Rectal smooth muscle tissue (tissue), 1 donor: ENCODE data around the gene CARD19.

Source experiments
- H3K27ac ChIP-seq: one replicate; pipeline ENCODE4 v1.7.0; 2013; ENCODE audit warnings: low read depth, low read length, inconsistent platforms
- H3K27me3 ChIP-seq: one replicate; pipeline ENCODE4 v1.7.0; 2013; ENCODE audit warnings: low read length; ENCODE audit not compliant: control insufficient read depth, insufficient read depth
- H3K36me3 ChIP-seq: one replicate; pipeline ENCODE4 v1.7.0; 2013; ENCODE audit warnings: low read length; ENCODE audit not compliant: control insufficient read depth, insufficient read depth
- H3K4me1 ChIP-seq: one replicate; pipeline ENCODE4 v1.7.0; 2013; ENCODE audit warnings: low read length; ENCODE audit not compliant: control insufficient read depth, insufficient read depth
- H3K4me3 ChIP-seq: one replicate; pipeline ENCODE4 v1.7.0; 2013; ENCODE audit warnings: low read length
- H3K9ac ChIP-seq: one replicate; pipeline ENCODE4 v1.7.0; 2013; ENCODE audit warnings: low read length

The CARD19 gene

GRCh38 chr9:93058355-93059010, 37.5 kb upstream of the CARD19 start, which contains the start of gene SUSD3:
SUSD3 (plus strand) TSS chr9:93058701; CDS start chr9:93058743, 42 bp downstream.
- Histone ChIP-seq H3K4me3 (peak within 1 kb of the TSS; percentile 54), H3K27me3 (no peaks in the 10 kb centered on the region), H3K9ac (no peak within 1 kb of the TSS), H3K36me3 (no peaks in the 10 kb centered on the region), H3K27ac (no peak within 1 kb of the TSS), H3K4me1 (no peaks in the 10 kb centered on the region)

DNA sequence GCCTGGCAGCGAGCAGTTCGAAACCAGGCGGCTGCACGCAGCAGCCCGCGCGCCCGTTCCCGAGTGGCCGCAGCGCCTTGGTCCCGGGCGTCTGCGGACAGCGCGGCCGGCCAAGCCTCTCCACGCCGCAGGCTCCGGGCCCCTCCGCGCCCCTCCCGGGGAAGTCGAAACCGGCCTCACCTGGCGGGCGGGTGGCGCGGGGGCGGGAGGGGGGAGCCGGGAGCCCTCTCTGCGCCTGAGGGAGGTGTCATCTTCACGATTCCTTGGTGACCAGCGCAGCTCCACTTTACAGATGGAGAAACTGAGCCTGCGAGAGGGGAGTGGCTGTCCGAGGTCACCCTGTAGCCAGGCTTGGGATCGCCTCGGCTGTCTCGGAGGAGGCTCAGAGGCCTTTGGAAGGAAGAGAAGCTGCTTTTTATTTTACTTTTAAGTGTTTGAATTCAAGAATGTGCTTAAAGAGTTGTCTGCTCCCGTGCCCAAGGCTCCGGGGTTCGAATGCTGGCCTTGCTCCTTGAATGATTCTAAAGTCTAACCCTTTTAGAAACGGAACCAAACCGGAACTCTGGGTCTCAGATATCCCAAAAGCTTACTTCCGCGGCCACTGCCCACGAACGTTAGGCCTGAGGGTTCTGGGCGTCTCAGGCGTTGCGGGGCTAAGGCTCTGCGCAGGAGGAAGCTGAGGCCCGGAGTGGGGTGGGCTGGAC, 36.9 kb upstream of the CARD19 start:
- Histone ChIP-seq H3K4me3 (peak overlapping the region; percentile 54), H3K27me3 (no peaks in the 10 kb centered on the region), H3K9ac (no peak overlapping the region), H3K36me3 (no peaks in the 10 kb centered on the region), H3K4me1 (no peaks in the 10 kb centered on the region), H3K27ac (no peak overlapping the region)

GRCh38 chr9:93059715-93060578, 36.1 kb upstream of the CARD19 start:
- Histone ChIP-seq H3K27ac (no peak overlapping the region), H3K36me3 (no peaks in the 10 kb centered on the region), H3K4me3 (peak overlapping the region; percentile 25), H3K9ac (no peak overlapping the region), H3K4me1 (no peaks in the 10 kb centered on the region), H3K27me3 (no peaks in the 10 kb centered on the region)

DNA sequence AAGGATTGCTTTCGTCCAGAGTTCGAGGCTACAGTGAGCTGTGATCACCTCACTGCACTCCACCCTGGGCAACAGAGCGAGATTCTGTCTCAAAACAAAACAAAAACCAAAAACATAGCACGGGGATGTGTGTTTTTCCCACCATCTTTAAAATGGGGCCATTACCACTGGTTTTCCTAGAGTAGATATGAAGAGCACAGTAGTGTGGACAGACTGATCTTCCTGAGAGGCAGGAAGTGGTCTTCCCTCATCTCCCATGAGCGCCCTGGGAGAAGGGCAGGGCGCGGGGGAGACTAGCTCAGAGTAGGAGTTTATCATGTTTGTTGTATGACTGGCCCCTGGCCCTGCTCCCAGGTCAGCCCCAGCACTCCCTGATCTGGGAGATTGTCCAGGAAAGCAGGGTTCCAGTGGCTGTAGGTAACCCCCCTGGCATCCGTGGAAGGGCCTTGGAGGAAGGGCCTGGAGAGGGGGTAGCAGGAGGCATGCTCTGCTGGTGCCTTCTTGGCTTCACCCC, 35.2 kb upstream of the CARD19 start:
- H3K27ac ChIP-seq = no peak overlapping the region
- no peaks in the 10 kb centered on the region for H3K27me3 ChIP-seq
- H3K4me3 ChIP-seq = no peak overlapping the region
- H3K4me1 ChIP-seq = no peaks in the 10 kb centered on the region
- no peak overlapping the region for H3K9ac ChIP-seq
- no peaks in the 10 kb centered on the region for H3K36me3 ChIP-seq

DNA sequence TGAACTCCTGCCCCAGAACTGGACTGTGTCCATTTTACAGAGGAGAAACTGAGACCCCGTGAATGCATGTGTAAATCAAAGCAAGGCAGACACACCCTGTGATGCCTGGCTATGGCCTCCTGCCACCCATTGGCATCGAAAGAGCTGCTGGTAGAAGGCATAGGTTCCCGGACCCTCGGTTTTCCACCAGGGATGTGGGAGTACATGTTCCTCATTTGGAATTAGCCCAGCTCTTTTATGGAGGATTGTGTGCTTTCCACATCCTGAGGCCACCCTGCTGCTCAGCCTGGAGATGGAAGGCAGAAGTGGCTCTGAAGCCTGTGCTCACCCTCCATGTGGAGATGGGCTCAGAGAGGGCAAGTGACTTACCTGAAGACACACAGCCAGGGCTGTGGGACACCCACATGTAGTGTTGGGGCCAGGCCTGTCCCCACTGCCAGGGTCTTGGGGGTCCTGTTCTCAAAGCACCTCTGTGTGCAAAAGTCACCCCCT, 34.7 kb upstream of the CARD19 start:
- no peak overlapping the region for H3K9ac ChIP-seq
- H3K27ac ChIP-seq = no peak overlapping the region
- no peak overlapping the region for H3K4me3 ChIP-seq
- H3K27me3 ChIP-seq = no peaks in the 10 kb centered on the region
- H3K4me1 ChIP-seq = no peaks in the 10 kb centered on the region
- H3K36me3 ChIP-seq = no peaks in the 10 kb centered on the region

DNA sequence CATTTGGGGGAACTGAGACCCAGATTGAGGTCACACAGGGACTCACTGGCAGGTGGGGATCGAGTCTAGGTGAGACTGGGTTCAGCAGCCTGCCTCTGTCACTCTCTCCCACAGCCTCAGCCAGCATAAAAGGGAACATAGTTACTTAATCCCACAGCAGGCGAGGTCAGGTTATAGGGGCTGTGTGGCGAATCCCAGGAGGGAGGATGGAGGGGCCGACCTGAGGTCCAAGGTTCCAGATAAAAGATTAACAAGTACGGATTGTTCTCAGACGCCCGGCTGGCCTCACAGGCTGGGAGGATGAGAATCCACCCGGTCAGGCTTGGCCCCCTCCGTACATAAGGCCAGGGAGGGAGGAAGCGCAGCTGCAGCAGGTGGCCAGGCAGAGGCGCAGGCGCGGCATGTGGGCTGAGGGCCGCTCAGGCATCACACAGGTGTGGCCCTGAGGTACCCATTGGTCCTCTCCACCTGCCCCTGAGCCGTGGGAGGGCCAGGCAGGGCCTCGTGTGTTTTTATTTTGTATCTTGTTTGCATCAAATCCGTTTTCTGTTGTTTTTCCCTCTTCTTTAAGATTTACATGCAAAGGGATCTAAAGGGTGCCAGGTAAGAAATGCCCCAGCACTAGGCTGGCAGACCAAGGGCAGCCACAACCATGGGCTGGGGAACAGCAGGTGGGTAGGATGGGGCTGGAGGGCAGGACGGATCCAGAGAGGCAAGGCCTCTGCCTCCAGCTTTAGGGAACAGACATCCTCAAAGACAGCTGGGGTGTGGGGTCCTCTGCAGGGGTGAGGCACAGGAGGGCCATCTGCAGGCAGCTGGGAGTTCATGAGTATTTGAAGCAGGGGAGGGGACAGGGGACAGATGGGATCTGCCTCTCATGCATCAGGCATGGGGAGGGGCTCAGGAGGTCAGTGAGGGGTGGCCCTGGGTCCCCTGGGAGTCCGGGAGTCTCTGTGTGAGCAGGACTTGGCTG, 33.9 kb upstream of the CARD19 start:
- H3K36me3 ChIP-seq = no peaks in the 10 kb centered on the region
- H3K4me1 ChIP-seq = no peaks in the 10 kb centered on the region
- no peak overlapping the region for H3K27ac ChIP-seq
- H3K27me3 ChIP-seq = no peaks in the 10 kb centered on the region
- H3K9ac ChIP-seq = no peak overlapping the region
- H3K4me3 ChIP-seq = peak overlapping the region; percentile 29

DNA sequence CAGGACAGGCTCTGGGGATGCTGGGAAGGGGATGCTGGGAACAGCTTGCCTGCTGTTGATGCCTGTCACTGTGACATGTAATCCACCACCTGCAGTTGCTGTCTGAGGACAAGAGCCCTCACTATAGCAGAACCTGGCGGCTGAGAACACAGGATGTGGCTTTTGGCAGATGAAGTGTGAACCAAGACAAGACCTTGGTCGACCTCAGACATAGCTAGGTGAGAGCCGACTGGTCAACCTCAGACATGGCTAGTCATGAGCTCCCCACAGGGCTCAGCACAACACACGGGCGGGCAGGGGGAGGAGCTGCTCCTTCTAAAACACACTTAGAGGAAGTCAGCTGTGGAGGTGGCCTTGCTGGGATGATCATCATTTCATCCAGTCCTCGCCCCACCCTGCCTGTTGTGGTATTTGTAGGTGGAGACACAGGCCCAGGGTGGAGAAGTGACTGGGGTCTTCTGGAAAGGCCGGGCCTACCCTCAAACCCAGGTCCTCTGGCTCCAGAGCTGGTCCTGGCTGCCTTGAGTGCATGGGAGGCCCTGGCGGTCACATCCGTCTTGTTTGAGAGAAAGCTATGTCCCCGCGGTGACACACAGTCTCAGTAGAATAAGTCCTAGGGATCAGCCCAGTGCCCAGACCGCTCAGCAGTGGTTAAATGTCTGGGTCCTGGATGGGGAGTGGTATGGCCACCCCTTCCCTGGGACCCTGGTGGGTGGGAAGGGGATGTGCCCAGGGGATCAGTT, 31.5 kb upstream of the CARD19 start:
- no peak overlapping the region for H3K27ac ChIP-seq
- H3K36me3 ChIP-seq = no peaks in the 10 kb centered on the region
- no peak overlapping the region for H3K9ac ChIP-seq
- H3K27me3 ChIP-seq = no peaks in the 10 kb centered on the region
- H3K4me3 ChIP-seq = peak overlapping the region; percentile 31
- H3K4me1 ChIP-seq = no peaks in the 10 kb centered on the region

DNA sequence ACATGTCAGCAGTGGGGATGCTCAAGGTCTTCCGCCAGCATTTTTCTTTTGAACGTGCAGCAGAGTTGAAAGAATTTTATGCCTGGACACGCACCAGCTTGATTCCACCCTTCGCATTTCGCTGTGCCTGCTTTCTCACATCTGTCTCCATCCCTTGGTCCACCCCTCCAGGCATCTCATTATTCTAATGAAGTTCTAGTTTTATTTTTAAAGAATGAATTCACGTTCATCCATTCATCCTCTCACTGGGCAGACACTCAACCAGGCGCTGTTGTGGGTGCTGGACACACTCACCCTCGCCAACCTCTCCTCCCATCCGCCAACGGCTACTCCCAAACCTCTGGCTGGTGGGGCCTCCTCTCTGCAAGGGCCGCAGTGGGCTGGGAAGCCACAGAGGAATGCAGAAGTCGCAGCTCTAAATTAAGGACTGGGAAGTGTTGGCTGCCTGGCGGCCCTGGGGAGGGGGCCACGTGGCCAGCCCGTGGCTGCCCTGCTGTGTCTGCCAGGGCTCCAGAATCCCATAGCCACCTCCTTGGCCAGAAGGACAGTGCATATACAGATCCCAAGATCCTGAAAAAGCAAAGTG, 30.8 kb upstream of the CARD19 start:
- Histone ChIP-seq H3K27me3 (no peaks in the 10 kb centered on the region), H3K4me3 (no peak overlapping the region), H3K36me3 (no peaks in the 10 kb centered on the region), H3K27ac (no peak overlapping the region), H3K9ac (no peak overlapping the region), H3K4me1 (no peaks in the 10 kb centered on the region)

DNA sequence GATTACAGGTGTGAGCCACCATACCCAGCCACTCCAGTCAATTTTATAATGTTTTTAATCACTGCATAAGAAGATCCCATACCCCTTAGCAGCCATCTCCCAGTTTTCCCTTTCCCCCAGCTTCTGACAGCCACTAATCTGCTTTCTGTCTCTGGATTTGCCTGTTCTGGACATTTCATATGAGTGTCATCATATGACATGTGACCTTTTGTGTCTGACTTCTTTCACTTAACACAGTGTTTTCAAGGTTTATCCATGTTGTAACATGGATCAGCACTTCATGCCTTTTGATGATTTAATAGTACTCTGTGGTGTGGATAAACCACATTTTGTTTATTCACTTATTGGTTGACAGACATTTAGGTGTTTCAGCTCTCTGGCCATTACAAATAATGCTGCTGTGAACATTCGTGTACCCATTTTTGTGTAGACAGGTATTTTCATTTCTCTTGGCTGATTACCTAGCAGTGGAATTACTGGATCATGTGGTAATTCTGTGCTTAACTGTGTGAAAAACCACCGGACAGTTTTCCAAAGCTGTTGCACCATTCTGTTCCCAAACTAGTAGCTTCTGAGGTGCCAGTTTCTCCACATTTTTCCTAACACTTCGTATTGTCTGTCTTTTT, 28.9 kb upstream of the CARD19 start:
- H3K27me3 ChIP-seq = no peaks in the 10 kb centered on the region
- H3K9ac ChIP-seq = no peak overlapping the region
- no peak overlapping the region for H3K27ac ChIP-seq
- H3K4me3 ChIP-seq = no peak overlapping the region
- peaks cover 4% of the 10 kb centered on the region for H3K4me1 ChIP-seq
- H3K36me3 ChIP-seq = no peaks in the 10 kb centered on the region

GRCh38 chr9:93068956-93069355, 27.1 kb upstream of the CARD19 start:
- no peak overlapping the region for H3K9ac ChIP-seq
- no peak overlapping the region for H3K27ac ChIP-seq
- H3K4me1 ChIP-seq = peaks cover 14% of the 10 kb centered on the region
- H3K27me3 ChIP-seq = no peaks in the 10 kb centered on the region
- no peaks in the 10 kb centered on the region for H3K36me3 ChIP-seq
- H3K4me3 ChIP-seq = no peak overlapping the region
